GM18867 (cell line): ENCODE data around the gene ARHGAP6.
"Not testable (repeated sequence)": the region's sequence is repeated elsewhere in the genome, so short reads cannot be mapped to it uniquely, and the experiment has no call there.

Experiments
- ATAC-seq: cut with Tn5 transposase; IDR thresholded peaks from one replicate; pipeline ENCODE4 v1.9.1; 2021; ENCODE audit warnings: mild to moderate bottlenecking, moderate library complexity; ENCODE audit not compliant: unreplicated experiment

Gene ARHGAP6

GRCh38 chrX:11363825-11364224 lies 301.9 kb downstream of the ARHGAP6 start:
- not testable (repeated sequence) for ATAC-seq

GRCh38 chrX:11363069-11363594 lies 302.6 kb downstream of the ARHGAP6 start:
- peak; percentile 99 for ATAC-seq

GRCh38 chrX:11361666-11362065 lies 304.1 kb downstream of the ARHGAP6 start:
- ATAC-seq = not testable (repeated sequence)

GRCh38 chrX:11355944-11356343 lies 309.8 kb downstream of the ARHGAP6 start:
- ATAC-seq = not testable (repeated sequence)

GRCh38 chrX:11355259-11355909 lies 310.3 kb downstream of the ARHGAP6 start:
- no peak for ATAC-seq

GRCh38 chrX:11352296-11352741 lies 313.4 kb downstream of the ARHGAP6 start:
- ATAC-seq = no peak

GRCh38 chrX:11351375-11352295 lies 314.1 kb downstream of the ARHGAP6 start:
- peak; percentile 33 for ATAC-seq

- no peak for ATAC-seq
These were observed 315.9 kb downstream of the ARHGAP6 start for GRCh38 chrX:11349661-11350337.

- ATAC-seq = no peak
These were observed 316.7 kb downstream of the ARHGAP6 start for GRCh38 chrX:11349020-11349419.

GRCh38 chrX:11347300-11347699 lies 318.4 kb downstream of the ARHGAP6 start:
- no peak for ATAC-seq

GRCh38 chrX:11346121-11346682 lies 319.5 kb downstream of the ARHGAP6 start:
- no peak for ATAC-seq

- ATAC-seq = no peak
These were observed 323.0 kb downstream of the ARHGAP6 start for GRCh38 chrX:11342673-11343072.

GRCh38 chrX:11341274-11342201 lies 324.2 kb downstream of the ARHGAP6 start:
- ATAC-seq = peak; percentile 83

- ATAC-seq = no peak
These were observed 328.3 kb downstream of the ARHGAP6 start for GRCh38 chrX:11337292-11338009.

- no peak for ATAC-seq
These were observed 329.5 kb downstream of the ARHGAP6 start for GRCh38 chrX:11336201-11336600.

GRCh38 chrX:11334165-11334564 lies 331.6 kb downstream of the ARHGAP6 start:
- no peak for ATAC-seq

GRCh38 chrX:11331788-11332187 lies 333.9 kb downstream of the ARHGAP6 start:
- ATAC-seq = no peak

- ATAC-seq = no peak
These were observed 336.7 kb downstream of the ARHGAP6 start for GRCh38 chrX:11329021-11329420.

- ATAC-seq = no peak
These were observed 337.6 kb downstream of the ARHGAP6 start for GRCh38 chrX:11328134-11328533.
